Measurements from ENCODE around the gene GULP1. TPM values are rescaled to one million over a fixed set of nuclear protein-coding genes. Genes with fewer than 3 reads are reported as not detected.

The GULP1 gene
- total RNA-seq, 1 experiment from 2014 or later = 76.0 TPM

DNA sequence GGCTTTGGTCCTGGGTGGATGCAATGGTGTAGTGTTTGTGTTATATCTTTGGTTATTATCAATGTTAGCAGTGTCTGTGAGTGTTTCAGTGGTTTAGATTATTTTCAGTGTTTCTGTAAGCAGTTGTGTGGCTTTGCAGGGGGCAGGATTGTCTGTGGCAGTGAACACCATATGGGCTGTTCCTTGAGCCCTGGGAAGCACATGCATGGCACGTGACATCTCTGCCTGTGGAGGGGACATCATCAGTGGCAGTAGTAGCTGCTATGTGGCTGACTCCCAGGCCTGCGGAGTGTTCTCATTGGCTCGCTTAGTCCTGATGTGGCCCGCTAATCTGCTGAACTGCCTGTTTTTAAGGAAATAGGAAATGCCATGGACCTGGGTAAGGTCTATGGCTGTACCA lies 327.5 kb downstream of the GULP1 start:
- ChIA-PET RAD21 (ENCODE audit: low non-redundant PET in 1 of 2, low total read pairs in 2 of 2, uncharacterized antibody in 2 of 2, unreplicated experiment in 2 of 2) (no interaction called here), CTCF (no interaction called here), POLR2A (no interaction called here)
- Histone ChIP-seq H3K27me3 (ENCODE audit: insufficient read depth, low read length) (no peaks in the 10 kb centered on the region), H3K4me2 (ENCODE audit: low read length) (no peak overlapping the region), H3K36me3 (ENCODE audit: control insufficient read depth in 1 of 2, insufficient read depth in 2 of 2, low read length in 2 of 2) (no peaks in the 10 kb centered on the region), H3K9me3 (ENCODE audit: control insufficient read depth in 1 of 2, insufficient read depth in 1 of 2, low read depth in 1 of 2, low read length in 2 of 2) (no peaks in the 10 kb centered on the region), H3K9me2 (ENCODE audit: insufficient read depth) (no peaks in the 10 kb centered on the region), H3K4me3 (replicated peaks in 1 of 2; ENCODE audit: low read depth in 1 of 2, low read length in 2 of 2) (no peak overlapping the region), H3K79me2 (ENCODE audit: insufficient read depth, low read length) (no peaks in the 10 kb centered on the region), H2AFZ (ENCODE audit: low read depth, low read length, poor library complexity, severe bottlenecking) (no peak overlapping the region), H3K4me1 (ENCODE audit: control insufficient read depth in 1 of 2, insufficient read depth in 2 of 2, low read length in 2 of 2) (no peaks in the 10 kb centered on the region), H3K9ac (ENCODE audit: low read length) (no peak overlapping the region), H4K20me1 (ENCODE audit: insufficient read depth) (no peaks in the 10 kb centered on the region), H3K27ac (ENCODE audit: low read depth, low read length) (no peak overlapping the region)
- ATAC-seq (no peak), DNase-seq (ENCODE audit: low read depth, low spot score) (no peak)
- BruUV-seq (replicated peaks) = no TSS peak
- no peak for TF ChIP-seq ZNF274 (IDR thresholded peaks at IDR 0.05; ENCODE audit: low read depth, low read length)
- no peak for TF ChIP-seq POLR2AphosphoS5 (IDR thresholded peaks at IDR 0.05; ENCODE audit: low read depth, low read length)
- TF ChIP-seq SIN3A (IDR thresholded peaks at IDR 0.05; ENCODE audit: low read depth) = no peak
- TF ChIP-seq, protein P1, sequence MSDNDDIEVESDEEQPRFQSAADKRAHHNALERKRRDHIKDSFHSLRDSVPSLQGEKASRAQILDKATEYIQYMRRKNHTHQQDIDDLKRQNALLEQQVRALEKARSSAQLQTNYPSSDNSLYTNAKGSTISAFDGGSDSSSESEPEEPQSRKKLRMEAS (IDR thresholded peaks at IDR 0.05) = no peak
- TF ChIP-seq EGR1 (IDR thresholded peaks at IDR 0.05; ENCODE audit: low read depth) = no peak
- no peak for TF ChIP-seq TCF7L2 (IDR thresholded peaks at IDR 0.05; ENCODE audit: borderline replicate concordance, extremely low read depth, insufficient read depth, insufficient read length)
- intact Hi-C loops (cut with micrococcal nuclease) = no loop called here

DNA sequence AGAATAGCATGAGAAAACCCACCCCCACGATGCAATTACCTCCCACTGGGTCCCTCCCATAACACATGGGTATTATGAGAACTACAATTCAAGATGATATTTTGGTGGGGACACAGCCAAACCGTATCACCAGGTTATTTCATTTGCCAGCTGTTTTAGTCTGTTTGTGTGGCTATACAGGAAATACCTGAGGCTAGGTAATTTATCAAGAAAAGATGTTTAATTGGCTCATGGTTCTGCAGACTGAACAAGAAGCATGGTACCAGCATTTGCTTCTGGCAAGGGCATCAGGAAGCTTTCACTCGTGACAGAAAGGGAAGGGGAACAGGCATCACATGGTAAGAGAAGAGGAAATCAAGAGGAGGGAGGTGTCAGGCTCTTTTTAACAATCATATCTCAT lies 329.2 kb downstream of the GULP1 start:
- no peak overlapping the region for H3K4me2 ChIP-seq (ENCODE audit: low read length)
- no peaks in the 10 kb centered on the region for H3K9me2 ChIP-seq (ENCODE audit: insufficient read depth)
- no peaks in the 10 kb centered on the region for H3K79me2 ChIP-seq (ENCODE audit: insufficient read depth, low read length)
- intact Hi-C loops (cut with micrococcal nuclease) = no loop called here
- ChIA-PET RAD21 (ENCODE audit: low non-redundant PET in 1 of 2, low total read pairs in 2 of 2, uncharacterized antibody in 2 of 2, unreplicated experiment in 2 of 2) (no interaction called here), CTCF (no interaction called here), POLR2A (no interaction called here)
- no peaks in the 10 kb centered on the region for H3K9me3 ChIP-seq (ENCODE audit: control insufficient read depth in 1 of 2, insufficient read depth in 1 of 2, low read depth in 1 of 2, low read length in 2 of 2)
- BruUV-seq (replicated peaks) = no TSS peak
- no peaks in the 10 kb centered on the region for H3K27me3 ChIP-seq (ENCODE audit: insufficient read depth, low read length)
- no peaks in the 10 kb centered on the region for H3K36me3 ChIP-seq (ENCODE audit: control insufficient read depth in 1 of 2, insufficient read depth in 2 of 2, low read length in 2 of 2)
- no peak overlapping the region for H3K27ac ChIP-seq (ENCODE audit: low read depth, low read length)
- no peaks in the 10 kb centered on the region for H4K20me1 ChIP-seq (ENCODE audit: insufficient read depth)
- H3K4me3 ChIP-seq (replicated peaks in 1 of 2; ENCODE audit: low read depth in 1 of 2, low read length in 2 of 2) = no peak overlapping the region
- DNase-seq (ENCODE audit: low read depth, low spot score) (no peak), ATAC-seq (no peak)
- no peak overlapping the region for H3K9ac ChIP-seq (ENCODE audit: low read length)
- H2AFZ ChIP-seq (ENCODE audit: low read depth, low read length, poor library complexity, severe bottlenecking) = no peak overlapping the region
- H3K4me1 ChIP-seq (ENCODE audit: control insufficient read depth in 1 of 2, insufficient read depth in 2 of 2, low read length in 2 of 2) = no peaks in the 10 kb centered on the region
- TF ChIP-seq FOSL1 (IDR thresholded peaks at IDR 0.05; ENCODE audit: low read depth) = no peak
- no peak for TF ChIP-seq ELF1 (IDR thresholded peaks at IDR 0.05; ENCODE audit: borderline replicate concordance, low read depth)
- TF ChIP-seq, protein P2, sequence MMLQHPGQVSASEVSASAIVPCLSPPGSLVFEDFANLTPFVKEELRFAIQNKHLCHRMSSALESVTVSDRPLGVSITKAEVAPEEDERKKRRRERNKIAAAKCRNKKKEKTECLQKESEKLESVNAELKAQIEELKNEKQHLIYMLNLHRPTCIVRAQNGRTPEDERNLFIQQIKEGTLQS (IDR thresholded peaks at IDR 0.05) = no peak
- TF ChIP-seq SP1 (IDR thresholded peaks at IDR 0.05; ENCODE audit: low read depth) = no peak
- TF ChIP-seq YY1 (IDR thresholded peaks at IDR 0.05; ENCODE audit: extremely low read depth, insufficient replicate concordance, low read depth, low read length) = no peak
- TF ChIP-seq RAD21 (IDR thresholded peaks at IDR 0.05; ENCODE audit: low read depth) = no peak
- TF ChIP-seq, protein P1 (IDR thresholded peaks at IDR 0.05) = no peak
- no peak for TF ChIP-seq EZH2 (IDR thresholded peaks at IDR 0.05)
- TF ChIP-seq, protein P3, sequence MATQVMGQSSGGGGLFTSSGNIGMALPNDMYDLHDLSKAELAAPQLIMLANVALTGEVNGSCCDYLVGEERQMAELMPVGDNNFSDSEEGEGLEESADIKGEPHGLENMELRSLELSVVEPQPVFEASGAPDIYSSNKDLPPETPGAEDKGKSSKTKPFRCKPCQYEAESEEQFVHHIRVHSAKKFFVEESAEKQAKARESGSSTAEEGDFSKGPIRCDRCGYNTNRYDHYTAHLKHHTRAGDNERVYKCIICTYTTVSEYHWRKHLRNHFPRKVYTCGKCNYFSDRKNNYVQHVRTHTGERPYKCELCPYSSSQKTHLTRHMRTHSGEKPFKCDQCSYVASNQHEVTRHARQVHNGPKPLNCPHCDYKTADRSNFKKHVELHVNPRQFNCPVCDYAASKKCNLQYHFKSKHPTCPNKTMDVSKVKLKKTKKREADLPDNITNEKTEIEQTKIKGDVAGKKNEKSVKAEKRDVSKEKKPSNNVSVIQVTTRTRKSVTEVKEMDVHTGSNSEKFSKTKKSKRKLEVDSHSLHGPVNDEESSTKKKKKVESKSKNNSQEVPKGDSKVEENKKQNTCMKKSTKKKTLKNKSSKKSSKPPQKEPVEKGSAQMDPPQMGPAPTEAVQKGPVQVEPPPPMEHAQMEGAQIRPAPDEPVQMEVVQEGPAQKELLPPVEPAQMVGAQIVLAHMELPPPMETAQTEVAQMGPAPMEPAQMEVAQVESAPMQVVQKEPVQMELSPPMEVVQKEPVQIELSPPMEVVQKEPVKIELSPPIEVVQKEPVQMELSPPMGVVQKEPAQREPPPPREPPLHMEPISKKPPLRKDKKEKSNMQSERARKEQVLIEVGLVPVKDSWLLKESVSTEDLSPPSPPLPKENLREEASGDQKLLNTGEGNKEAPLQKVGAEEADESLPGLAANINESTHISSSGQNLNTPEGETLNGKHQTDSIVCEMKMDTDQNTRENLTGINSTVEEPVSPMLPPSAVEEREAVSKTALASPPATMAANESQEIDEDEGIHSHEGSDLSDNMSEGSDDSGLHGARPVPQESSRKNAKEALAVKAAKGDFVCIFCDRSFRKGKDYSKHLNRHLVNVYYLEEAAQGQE (IDR thresholded peaks at IDR 0.05; ENCODE audit: low read depth) = no peak
- TF ChIP-seq ZNF274 (IDR thresholded peaks at IDR 0.05; ENCODE audit: low read depth, low read length) = no peak
- no peak for TF ChIP-seq CEBPB (IDR thresholded peaks at IDR 0.05; ENCODE audit: low read depth)
- no peak for TF ChIP-seq SIN3A (IDR thresholded peaks at IDR 0.05; ENCODE audit: low read depth)
- no peak for TF ChIP-seq TCF7L2 (IDR thresholded peaks at IDR 0.05; ENCODE audit: borderline replicate concordance, extremely low read depth, insufficient read depth, insufficient read length)
- TF ChIP-seq POLR2AphosphoS5 (IDR thresholded peaks at IDR 0.05; ENCODE audit: low read depth, low read length) = no peak
